Measurements from ENCODE around the gene PRPF38B. TPM values are rescaled to one million over a fixed set of nuclear protein-coding genes. Genes with fewer than 3 reads are reported as not detected.

The PRPF38B gene
- total RNA-seq, 2 donors from 2014 or later = 31.7 to 32.4 TPM

DNA sequence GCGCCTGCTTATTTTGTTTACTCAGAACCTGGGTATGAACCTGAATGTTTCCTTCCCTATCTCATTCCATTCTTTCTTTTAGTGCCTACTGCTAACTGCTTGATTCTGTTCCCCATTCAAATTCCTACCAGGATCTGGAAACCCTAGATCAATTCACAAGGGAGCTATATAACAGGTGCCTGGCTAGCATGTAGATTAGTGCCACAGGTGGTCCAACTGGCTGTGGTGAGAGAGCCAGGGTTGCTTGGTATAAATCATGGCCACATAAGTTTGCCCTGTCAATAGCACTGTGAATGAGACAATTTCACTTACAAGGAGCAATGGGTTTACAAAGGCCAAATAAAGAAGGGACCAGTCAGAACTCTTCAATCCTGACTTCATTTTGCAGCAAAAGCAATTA lies 6.6 kb upstream of the PRPF38B start:
- Histone ChIP-seq H3K9me3 (no peaks in the 10 kb centered on the region), H3K36me3 (no peaks in the 10 kb centered on the region), H3K27ac (no peak overlapping the region), H3K4me1 (no peaks in the 10 kb centered on the region), H3K27me3 (no peaks in the 10 kb centered on the region), H3K4me3 (no peak overlapping the region), H3K9ac (ENCODE audit: low read depth in 2 of 2, low read length in 2 of 2) (no peak overlapping the region)
- TF ChIP-seq, protein P1, sequence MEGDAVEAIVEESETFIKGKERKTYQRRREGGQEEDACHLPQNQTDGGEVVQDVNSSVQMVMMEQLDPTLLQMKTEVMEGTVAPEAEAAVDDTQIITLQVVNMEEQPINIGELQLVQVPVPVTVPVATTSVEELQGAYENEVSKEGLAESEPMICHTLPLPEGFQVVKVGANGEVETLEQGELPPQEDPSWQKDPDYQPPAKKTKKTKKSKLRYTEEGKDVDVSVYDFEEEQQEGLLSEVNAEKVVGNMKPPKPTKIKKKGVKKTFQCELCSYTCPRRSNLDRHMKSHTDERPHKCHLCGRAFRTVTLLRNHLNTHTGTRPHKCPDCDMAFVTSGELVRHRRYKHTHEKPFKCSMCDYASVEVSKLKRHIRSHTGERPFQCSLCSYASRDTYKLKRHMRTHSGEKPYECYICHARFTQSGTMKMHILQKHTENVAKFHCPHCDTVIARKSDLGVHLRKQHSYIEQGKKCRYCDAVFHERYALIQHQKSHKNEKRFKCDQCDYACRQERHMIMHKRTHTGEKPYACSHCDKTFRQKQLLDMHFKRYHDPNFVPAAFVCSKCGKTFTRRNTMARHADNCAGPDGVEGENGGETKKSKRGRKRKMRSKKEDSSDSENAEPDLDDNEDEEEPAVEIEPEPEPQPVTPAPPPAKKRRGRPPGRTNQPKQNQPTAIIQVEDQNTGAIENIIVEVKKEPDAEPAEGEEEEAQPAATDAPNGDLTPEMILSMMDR (IDR thresholded peaks at IDR 0.05) = no peak
- intact Hi-C loops (cut with DNase I) = no loop called here
- DNase-seq = no peak

DNA sequence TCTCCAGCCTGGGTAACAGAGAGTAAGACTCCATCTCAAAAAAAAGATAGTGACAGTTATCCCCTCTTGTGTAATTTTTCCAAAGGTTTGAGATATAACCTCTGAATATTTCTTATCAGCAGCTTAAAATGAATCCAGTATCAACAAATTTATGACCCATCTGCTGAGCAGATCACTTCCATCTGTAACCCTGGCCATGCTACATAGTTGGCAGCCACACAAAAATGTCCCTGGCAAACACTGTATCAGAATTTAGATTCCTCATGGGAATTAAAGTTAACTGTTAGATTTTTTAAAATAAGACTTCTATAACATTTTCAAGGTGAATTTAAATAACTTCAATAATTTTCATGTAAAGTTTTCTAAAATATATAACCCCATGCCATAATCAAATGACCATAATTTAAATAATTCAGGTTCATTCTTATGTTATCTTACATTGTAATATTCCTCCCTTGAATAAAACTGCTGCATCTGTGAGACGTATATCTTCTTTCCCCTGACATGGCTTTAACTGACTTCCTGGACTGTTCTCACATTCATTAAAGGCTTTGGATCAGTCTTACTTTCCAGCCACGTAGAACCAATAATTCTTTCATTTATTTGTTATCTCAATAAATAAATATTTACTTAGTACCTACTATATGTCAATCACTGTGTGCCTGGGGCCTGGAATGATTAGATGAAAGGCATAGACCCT lies 5.3 kb upstream of the PRPF38B start:
- DNase-seq = no peak

DNA sequence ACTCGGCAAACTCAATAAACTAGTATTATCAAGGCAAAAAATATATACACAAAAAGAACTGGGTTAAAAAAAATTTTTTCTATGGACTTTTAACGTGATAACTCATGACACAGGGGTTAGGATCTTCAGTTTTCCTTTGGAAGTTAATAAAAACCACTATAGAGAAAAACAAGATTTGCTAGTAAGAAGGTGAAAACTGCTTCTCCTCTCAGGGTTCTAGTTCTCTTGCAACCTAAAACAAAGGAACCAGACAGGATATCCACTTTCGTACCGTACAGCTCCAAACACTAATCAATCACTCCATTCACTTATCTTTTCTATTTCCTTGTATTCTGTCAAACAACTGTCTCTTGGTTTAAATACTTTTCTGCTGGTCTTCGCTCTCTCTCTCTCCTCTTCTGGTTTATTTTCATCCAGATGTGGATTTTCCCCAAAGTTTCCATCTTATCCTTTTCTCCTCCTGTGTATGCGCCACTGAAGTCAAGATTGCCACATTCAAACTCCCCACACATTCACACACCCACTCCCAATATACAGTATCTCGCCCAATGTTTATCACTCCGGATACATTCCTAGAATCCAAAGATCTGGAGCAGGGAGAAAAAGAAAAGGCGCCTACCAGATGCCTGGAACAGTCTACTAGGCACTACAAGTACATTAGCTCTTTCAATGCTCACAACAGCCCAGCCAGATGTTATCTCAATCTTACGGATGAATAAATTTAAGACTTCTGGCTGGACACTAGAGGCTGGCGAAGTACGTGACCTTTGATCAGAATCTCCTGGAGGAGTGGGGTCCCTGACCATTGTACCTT lies 775 bp upstream of the PRPF38B start:
- Histone ChIP-seq H3K4me1 (no peaks in the 10 kb centered on the region), H3K4me3 (peak overlapping the region; percentile 73), H3K36me3 (peaks cover 6% of the 10 kb centered on the region), H3K27me3 (no peaks in the 10 kb centered on the region), H3K9me3 (no peaks in the 10 kb centered on the region), H3K27ac (peak overlapping the region; percentile 97), H3K9ac (ENCODE audit: low read depth in 2 of 2, low read length in 2 of 2) (peak overlapping the region; percentile 93 to 99)
- DNase-seq = peak; percentile 21
- TF ChIP-seq, protein P1 (IDR thresholded peaks at IDR 0.05) = no peak
- intact Hi-C loops (cut with DNase I) = no loop called here

More for the DNA sequence above, 5.3 kb upstream of the PRPF38B start:
- H3K4me3 ChIP-seq = no peak overlapping the region
- no peaks in the 10 kb centered on the region for H3K4me1 ChIP-seq
- TF ChIP-seq, protein P1 (IDR thresholded peaks at IDR 0.05) = no peak
- H3K9me3 ChIP-seq = no peaks in the 10 kb centered on the region
- H3K27ac ChIP-seq = no peak overlapping the region
- no peak overlapping the region for H3K9ac ChIP-seq (ENCODE audit: low read depth in 2 of 2, low read length in 2 of 2)
- no peaks in the 10 kb centered on the region for H3K36me3 ChIP-seq
- no peaks in the 10 kb centered on the region for H3K27me3 ChIP-seq
- intact Hi-C loops (cut with DNase I) = no loop called here

DNA sequence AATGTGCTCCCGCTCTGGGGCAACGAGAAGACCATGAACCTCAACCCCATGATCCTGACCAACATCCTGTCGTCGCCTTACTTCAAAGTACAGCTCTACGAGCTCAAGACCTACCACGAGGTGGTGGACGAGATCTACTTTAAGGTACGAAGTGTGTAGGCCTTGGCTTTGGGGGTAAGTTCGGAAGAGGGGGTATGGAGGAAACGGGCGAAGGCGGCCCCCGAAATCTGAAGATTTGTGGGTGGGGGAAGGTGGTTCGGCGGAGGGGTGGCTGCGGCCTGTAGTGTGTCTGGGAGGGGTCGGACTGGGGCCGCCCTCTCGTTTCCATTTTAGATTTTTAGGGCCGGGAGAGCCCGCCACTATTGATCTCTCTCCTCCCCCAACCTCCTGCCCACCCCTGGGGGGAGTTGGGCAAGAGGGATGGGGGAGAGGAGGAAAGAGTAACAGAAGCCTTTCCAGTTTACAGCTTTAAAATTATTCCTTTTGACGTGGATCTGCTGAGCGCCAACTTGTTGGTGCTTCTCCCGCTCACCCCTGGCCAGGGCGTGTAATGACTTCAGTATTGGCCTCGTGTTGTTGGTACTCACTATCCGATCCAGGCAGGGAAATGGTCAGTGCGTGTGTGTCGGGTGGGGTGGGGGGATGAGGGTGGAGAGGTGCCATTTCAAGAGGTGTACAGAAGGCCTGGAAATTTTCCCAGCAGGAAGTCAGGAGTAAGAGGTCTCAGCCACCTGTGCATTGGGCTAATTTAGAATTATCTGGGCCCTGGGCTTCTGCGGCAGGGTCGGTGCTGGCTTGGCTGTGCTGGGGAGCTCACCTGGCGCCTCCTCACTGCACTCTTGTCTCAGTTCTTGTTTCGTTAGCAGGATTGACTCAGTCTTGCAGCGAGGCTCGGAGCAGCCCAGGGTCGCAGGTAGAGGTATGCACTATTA lies 880 bp downstream of the PRPF38B start:
- intact Hi-C loops (cut with DNase I) = no loop called here

More for the DNA sequence above, 880 bp downstream of the PRPF38B start:
- Histone ChIP-seq H3K9me3 (no peaks in the 10 kb centered on the region), H3K36me3 (peaks cover 9% of the 10 kb centered on the region), H3K27ac (peak overlapping the region; percentile 97), H3K4me3 (peak overlapping the region; percentile 73), H3K9ac (ENCODE audit: low read depth in 2 of 2, low read length in 2 of 2) (peak overlapping the region; percentile 93 to 99), H3K27me3 (no peaks in the 10 kb centered on the region), H3K4me1 (no peaks in the 10 kb centered on the region)
- DNase-seq = peak; percentile 68
- TF ChIP-seq, protein P1 (IDR thresholded peaks at IDR 0.05) = no peak

All from colonic mucosa (tissue), 4 donors.